ENCODE results near the gene PRKAR1B.
"Not testable (repeated sequence)": the region's sequence is repeated elsewhere in the genome, so short reads cannot be mapped to it uniquely, and the experiment has no call there.

- TF ChIP-seq CTCF (IDR thresholded peaks at IDR 0.05); EZH2 (IDR thresholded peaks at IDR 0.05; ENCODE audit: borderline replicate concordance, insufficient read depth, low read depth, low read length, poor library complexity, severe bottlenecking): not testable (repeated sequence)
Observed at GRCh38 chr7:652167-652566, 74.9 kb downstream of the PRKAR1B start.

Data from B cell (primary cell).